ENCODE measurements around the gene LRRD1. TPM values are rescaled to one million over a fixed set of nuclear protein-coding genes. Genes with fewer than 3 reads are reported as not detected.
A peak's percentile ranks its signal among the peaks of the same experiment; 100 is the strongest.

Gene LRRD1
- total and polyA plus RNA-seq, 9 of the 15 experiments (the other 6 are each of a cell fraction or from before 2014, with no cell fraction given): 0.07 to 0.15 TPM; not detected in 7

GRCh38 chr7:92135052-92135889 lies 43.7 kb downstream of the LRRD1 start (continued):
- TF ChIP-seq ZBTB33 (CRISPR knock-in tag; IDR thresholded peaks at IDR 0.05) (no peak), KLF1 (tag; IDR thresholded peaks at IDR 0.05) (no peak), SIRT6 (IDR thresholded peaks at IDR 0.05; ENCODE audit: low read depth, low read length) (no peak), ZNF324 (CRISPR knock-in tag; IDR thresholded peaks at IDR 0.05) (0 out of 2 replicates have a peak, but pooled peaks have one; percentile 12), CAMTA2 (CRISPR knock-in tag; conservative IDR thresholded peaks at IDR 0.05) (no peak), FUS (optimal IDR thresholded peaks at IDR 0.05; ENCODE audit: low read depth, low read length) (no peak), ZNF444 (CRISPR knock-in tag; IDR thresholded peaks at IDR 0.05) (no peak), CBX3 (IDR thresholded peaks at IDR 0.05; ENCODE audit: borderline replicate concordance in 1 of 2, low read length in 2 of 2) (no peak; a peak in 1 of 3 replicates), ZNF639 (CRISPR knock-in tag; conservative IDR thresholded peaks at IDR 0.05 in 1 of 2, IDR thresholded peaks at IDR 0.05 in 1 of 2) (peak in 1 of 2 experiments; percentile 44; a peak in 1 of 4 replicates), HBP1 (CRISPR knock-in tag; IDR thresholded peaks at IDR 0.05) (no peak), TAF1 (IDR thresholded peaks at IDR 0.05; ENCODE audit: control insufficient read depth, extremely low read depth, insufficient read depth, low read length, severe bottlenecking) (no peak), GTF2E2 (tag; IDR thresholded peaks at IDR 0.05) (peak; percentile 12; the same call in 1 of the 2 replicates), ESRRA (IDR thresholded peaks at IDR 0.05; ENCODE audit: borderline replicate concordance, low read depth) (no peak), GATA2 (CRISPR knock-in tag; IDR thresholded peaks at IDR 0.05) (peak; percentile 55; the same call in 1 of the 2 replicates), BRD4 (IDR thresholded peaks at IDR 0.05) (no peak; the same call in 1 of the 2 replicates), YY1 (IDR thresholded peaks at IDR 0.05; ENCODE audit: borderline replicate concordance in 1 of 3, control insufficient read depth in 1 of 3, extremely low read depth in 1 of 3, insufficient read depth in 3 of 3, insufficient read length in 1 of 3, insufficient replicate concordance in 2 of 3, low read depth in 1 of 3, low read length in 2 of 3) (peak in 1 of 3 experiments; percentile 30), ZFX (CRISPR knock-in tag; IDR thresholded peaks at IDR 0.05) (peak; percentile 73; the same call in 1 of the 2 replicates)
- TF ChIP-seq, protein P1, sequence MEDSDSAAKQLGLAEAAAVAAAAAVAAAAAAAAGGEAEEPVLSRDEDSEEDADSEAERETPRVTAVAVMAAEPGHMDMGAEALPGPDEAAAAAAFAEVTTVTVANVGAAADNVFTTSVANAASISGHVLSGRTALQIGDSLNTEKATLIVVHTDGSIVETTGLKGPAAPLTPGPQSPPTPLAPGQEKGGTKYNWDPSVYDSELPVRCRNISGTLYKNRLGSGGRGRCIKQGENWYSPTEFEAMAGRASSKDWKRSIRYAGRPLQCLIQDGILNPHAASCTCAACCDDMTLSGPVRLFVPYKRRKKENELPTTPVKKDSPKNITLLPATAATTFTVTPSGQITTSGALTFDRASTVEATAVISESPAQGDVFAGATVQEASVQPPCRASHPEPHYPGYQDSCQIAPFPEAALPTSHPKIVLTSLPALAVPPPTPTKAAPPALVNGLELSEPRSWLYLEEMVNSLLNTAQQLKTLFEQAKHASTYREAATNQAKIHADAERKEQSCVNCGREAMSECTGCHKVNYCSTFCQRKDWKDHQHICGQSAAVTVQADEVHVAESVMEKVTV (CRISPR knock-in tag; IDR thresholded peaks at IDR 0.05): no peak

Data from K562 (cell line).